Femur (tissue), 1 donor: ENCODE measurements around the gene GADD45GIP1.
"Not testable (repeated sequence)": the region's sequence is repeated elsewhere in the genome, so short reads cannot be mapped to it uniquely, and the experiment has no call there.

Experiments used
- DNase-seq: peaks from one replicate; pipeline ENCODE4 v3.0.0-alpha.2; 2017

GADD45GIP1 gene

GRCh38 chr19:12955996-12956395 lies 1.0 kb downstream of the GADD45GIP1 start:
- DNase-seq, result no peak

GRCh38 chr19:12955575-12955974 lies 1.4 kb downstream of the GADD45GIP1 start:
- not testable (repeated sequence) for DNase-seq

GRCh38 chr19:12954612-12954962 lies 2.4 kb downstream of the GADD45GIP1 start:
- no peak for DNase-seq

GRCh38 chr19:12953799-12954611 lies 3.0 kb downstream of the GADD45GIP1 start:
- DNase-seq, result no peak

- DNase-seq, result peak; percentile 86
These were observed 3.8 kb downstream of the GADD45GIP1 start for GRCh38 chr19:12953138-12953798.

GRCh38 chr19:12952488-12953137 lies 4.4 kb downstream of the GADD45GIP1 start:
- DNase-seq, result no peak

- DNase-seq, result not testable (repeated sequence)
These were observed 5.0 kb downstream of the GADD45GIP1 start for GRCh38 chr19:12952050-12952449.

GRCh38 chr19:12949363-12950283 lies 7.4 kb downstream of the GADD45GIP1 start:
- DNase-seq, result no peak

GRCh38 chr19:12948612-12949362 lies 8.2 kb downstream of the GADD45GIP1 start:
- no peak for DNase-seq

- DNase-seq, result peak; percentile 55
These were observed 9.1 kb downstream of the GADD45GIP1 start for GRCh38 chr19:12947702-12948611.

- DNase-seq, result no peak
These were observed 10.1 kb downstream of the GADD45GIP1 start for GRCh38 chr19:12946731-12947496.

GRCh38 chr19:12946092-12946721 lies 10.8 kb downstream of the GADD45GIP1 start:
- DNase-seq, result peak; percentile 87

GRCh38 chr19:12945479-12946091 lies 11.4 kb downstream of the GADD45GIP1 start, which contains the start of gene RAD23A:
TSS of gene RAD23A (plus strand) at chr19:12945862. CDS start at chr19:12945949, 87 bp downstream.
- peak; percentile 98 for DNase-seq

GRCh38 chr19:12944104-12944674 lies 12.8 kb downstream of the GADD45GIP1 start:
- DNase-seq, result no peak

GRCh38 chr19:12943437-12944044 lies 13.5 kb downstream of the GADD45GIP1 start:
- no peak for DNase-seq

GRCh38 chr19:12940897-12941296 lies 16.1 kb downstream of the GADD45GIP1 start:
- DNase-seq, result no peak

- no peak for DNase-seq
These were observed 17.0 kb downstream of the GADD45GIP1 start for GRCh38 chr19:12939975-12940423.
